ENCODE results near the gene SLIT1.

Gene SLIT1

DNA sequence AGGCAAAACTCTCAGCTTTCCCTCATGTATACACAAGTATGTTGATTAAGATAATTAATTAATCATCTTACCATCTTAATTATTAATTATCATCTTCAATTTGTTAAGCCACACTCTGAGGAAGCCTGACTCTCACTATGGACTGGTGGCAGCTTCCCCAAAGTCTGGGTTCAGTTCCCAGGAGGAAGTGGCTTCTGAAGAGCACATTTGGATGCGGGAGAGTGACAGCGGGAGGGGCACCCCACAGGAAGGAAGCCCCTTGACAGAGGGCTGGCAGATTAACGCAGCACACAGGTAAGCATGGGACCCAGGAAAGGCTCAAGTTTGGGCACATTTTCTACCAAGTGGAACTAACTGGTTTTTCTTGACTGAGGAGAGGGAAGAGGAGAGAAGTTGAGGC is 13.4 kb upstream of the SLIT1 start:
- no peak for DNase-seq

DNA sequence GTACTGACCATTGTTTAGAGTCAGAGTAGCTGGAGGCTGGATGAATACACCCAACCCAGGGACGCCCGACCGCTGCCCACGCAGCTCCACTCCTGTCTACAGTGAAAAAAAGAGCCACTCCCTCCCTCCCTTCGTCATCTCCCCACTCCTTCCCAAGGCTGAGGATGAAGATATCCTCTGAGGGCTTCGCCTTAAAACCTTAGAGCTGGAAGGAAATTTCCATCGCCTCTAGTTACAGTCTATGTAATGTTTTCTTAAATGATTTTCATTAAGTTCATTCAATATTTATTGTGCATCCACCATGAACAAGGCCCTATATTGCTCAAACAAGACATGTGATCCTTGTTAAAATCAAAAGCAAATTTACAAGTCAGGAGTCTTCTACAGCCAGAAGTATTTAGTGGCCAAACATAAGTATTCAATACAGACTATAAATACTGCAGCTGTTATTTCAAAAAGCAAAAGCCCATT is 11.3 kb upstream of the SLIT1 start:
- DNase-seq = no peak

DNA sequence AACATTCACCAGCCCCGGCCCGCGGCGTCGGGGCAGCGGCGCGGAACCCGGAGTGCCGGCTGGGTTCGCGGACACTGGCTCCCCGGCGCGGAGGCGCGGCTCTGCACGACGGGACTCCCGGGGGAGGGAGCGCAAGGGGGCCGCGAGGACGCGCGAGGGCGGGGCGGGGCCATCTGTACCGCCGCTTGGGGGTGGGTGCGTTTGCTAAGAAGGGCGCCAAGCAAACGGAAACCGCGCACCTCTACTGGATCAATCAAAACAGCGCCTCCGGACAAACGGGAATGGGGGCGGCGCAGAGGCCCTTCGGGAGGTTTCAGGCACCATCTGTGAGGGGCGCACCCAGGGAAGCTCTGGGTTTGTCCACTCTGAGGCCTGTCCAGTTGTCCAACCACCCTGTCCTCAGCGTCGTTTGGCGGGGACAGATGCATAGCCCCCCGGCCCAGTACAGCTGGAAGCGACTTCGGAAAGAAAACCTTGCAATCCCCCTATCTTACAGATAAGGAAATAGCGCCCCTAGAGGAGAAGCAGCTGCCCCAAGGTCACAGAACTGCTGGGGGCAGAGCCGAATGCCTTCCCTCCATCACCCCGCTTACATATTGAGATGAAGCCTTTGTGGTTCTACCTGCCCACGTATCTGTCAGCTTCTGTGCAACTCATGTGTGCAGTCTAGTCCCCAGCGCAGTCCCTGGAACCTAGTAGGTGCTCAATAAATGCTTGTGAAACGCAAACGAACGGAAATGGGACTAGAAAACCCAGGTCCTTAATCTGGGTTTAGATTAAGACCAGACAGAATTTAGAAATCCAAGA is 10.7 kb upstream of the SLIT1 start:
- DNase-seq = peak; percentile 95

DNA sequence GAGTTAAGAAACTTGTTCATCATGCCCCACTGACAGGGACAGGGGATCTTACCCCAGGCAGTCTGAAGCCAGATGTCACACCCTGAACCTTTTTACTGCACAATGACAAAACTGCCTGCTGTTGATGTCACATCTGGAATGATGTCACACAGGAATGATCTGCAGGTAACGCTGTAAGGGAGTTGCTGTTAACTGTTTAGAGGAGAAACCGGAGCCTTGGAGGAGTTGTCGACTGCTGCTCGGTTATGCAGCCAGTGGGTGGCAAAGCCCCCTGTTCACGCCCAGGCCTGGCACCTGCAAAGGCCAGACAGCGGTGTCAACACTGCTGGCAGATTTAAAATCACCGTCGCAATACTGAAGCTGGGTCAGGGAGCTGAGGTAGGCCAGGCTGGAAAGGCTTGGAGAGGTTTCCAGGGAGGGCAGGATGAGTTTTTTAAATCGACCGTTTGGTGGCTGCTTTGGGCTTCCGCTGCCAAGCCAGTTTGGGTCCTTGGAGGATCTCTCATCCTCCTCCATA is 10.0 kb upstream of the SLIT1 start:
- DNase-seq = peak; percentile 59

DNA sequence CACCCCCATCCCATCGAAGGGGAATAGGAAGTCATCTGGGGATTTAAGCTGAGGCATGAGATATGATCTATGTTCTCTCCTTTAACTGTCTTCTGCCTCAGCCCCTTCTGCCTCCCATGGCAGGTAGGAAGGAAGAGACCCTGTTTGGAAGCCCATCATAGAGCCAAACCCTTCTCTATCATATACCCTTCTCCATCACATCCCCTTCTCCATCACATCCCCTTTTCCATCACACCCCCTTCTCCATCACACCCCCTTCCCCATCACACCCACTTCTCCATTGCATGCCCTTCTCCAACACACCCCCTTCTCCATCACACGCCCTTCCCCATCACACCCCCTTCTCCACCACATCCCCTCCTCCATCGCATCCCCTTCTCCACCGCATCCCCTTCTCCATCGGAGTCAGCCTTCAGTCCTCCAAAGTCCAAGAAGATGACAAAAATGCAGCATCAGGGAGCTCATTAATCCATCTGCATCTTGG is 7.2 kb upstream of the SLIT1 start:
- DNase-seq = no peak

DNA sequence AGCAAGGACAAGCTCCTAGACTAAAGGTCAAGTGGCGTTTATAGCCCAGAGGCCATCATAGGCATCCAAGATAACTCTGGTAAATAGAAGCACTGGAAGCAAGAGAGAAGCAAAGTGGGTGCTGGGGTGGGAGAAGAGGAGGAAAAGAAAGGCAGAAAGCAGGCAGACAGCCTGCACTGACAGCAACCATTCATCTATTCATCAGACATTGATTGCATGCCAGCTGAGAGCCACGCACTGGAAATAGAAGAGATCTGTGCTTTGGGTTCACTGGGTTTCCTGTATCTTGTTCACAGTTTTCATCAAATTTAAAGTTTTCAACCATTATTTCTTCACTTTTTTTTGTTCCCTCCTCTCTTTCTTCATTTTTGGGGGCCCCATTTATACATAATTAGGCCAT is 4.7 kb upstream of the SLIT1 start:
- no peak for DNase-seq

DNA sequence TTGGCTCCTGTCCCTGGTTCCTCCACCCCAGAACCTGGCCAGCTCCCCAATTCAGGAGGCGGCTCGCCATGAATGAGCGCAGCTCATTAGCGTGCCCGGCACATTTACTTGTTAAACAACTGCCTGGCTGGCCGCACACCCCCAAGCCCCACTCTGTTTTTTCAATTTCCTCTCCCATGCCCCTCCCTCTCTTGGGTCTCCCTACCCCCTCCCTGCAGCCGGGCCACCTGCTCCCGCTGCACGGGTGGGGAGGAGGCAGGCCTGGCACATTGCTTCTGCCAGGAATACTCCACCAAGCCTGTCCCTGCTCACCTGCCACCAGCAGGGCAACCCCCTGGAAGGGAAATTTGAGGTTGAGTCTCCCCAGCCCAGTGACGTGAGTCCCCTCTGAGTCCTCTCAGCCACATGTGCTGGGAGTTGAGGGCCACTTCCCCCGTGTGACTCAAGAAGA is 2.5 kb upstream of the SLIT1 start:
- DNase-seq = peak; percentile 57

DNA sequence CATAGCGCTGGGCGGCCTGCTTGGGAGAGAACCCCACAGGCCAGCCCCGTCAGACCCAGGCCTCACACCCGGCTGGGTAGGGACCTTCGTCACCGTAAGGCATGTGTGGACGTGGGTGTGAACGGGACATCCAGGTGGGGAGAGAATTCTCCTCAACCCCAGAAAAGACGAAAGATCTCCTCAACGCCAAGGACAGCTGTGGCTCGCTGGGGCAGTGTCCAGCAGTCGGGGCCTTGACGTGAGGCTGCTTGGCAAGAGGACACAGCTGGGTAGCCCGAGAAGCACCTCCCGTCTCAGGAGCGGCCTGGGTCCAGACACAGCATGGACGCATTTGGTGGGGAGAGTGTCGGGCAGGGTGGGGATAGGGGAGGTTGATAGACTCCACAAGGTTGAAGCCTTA is 1.2 kb upstream of the SLIT1 start:
- no peak for DNase-seq

DNA sequence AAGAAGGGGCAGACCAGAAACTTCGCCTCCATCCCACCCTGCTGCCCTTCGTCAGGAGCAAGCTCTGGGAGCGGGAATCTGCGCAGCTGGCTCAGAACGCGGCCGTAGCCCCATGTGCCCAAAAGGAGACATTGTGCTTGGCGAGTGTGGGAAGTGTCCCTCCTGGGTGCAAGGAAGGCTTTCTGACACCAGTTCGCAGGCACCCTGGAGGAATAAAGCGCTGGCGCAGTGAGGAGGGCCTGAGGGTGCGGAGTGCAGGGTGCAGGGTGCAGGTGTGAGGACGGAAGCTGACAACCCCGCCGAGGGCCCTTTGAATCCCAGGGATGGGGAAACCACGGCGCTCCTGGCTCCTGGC is 811 bp downstream of the SLIT1 start:
- DNase-seq = peak; percentile 26

DNA sequence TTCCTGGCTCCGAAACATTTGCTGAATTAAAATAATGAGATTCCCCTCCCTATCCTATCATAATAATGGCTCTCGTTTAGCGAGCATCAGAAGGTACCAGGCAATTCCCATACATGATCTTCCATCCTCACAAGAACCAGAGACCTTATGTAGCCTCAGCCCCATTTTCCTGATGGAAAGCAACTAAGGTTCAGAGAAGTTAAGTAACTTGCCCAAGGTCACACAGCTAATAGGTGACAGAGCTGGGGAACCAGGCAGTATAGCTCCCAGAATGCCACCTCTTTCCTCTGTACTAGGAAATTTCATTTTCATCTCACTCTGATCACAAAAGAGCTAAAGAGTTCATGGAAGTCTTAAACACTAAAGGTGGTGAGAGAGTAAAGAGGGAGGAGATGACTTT is 2.4 kb downstream of the SLIT1 start:
- DNase-seq = no peak

DNA sequence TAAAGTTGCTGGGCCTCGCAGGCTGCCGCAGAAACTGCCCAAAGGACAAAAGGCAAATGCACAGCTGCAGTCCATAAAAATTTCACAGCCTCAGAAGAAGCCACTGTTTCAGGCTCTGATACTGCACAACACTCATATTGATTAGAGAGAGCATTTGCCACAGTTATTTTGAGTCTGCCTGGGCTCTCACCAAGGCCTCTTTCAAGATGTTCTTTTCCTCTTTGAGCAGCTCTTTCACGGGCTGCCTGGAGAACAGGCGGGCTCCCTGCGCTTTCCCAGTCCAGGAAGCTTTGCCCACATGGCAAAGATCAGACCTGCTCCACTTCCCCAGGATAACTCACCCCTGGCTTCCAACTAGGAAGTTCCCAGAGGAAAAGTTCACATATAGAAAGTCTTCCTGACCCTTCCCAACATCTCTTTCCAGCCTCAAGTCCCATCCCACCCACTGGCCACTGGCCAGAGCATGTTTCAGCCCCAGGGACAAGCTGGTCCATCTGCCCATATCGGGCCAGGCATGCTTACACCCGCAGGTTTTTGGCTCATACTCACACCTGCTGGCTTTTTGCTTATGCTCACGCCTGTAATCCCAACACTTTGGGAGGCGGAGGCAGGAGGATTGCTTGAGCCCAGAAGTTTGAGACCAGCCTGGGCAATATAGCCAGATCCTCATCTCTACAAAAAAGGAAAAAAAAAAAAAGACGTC is 3.3 kb downstream of the SLIT1 start:
- DNase-seq = peak; percentile 20

DNA sequence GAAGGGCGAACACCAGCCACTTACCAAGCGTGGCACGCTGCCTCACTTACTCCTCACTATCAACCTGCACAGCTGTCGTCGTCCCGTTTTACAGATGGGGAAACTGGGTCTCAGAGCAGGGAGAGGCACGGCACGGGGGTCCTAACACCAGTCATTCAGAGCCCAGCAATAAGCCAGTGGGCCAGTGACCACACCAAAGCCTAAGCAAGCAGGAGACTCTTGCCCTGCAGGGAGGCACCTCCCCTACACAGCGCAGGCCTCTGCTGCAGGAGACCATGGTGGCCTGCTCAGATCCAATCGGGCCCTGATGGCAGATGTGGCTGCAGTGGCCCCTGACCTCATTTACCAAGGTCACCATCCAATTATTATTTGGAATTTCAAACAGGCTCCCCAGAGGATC is 4.8 kb downstream of the SLIT1 start:
- DNase-seq = peak; percentile 41

DNA sequence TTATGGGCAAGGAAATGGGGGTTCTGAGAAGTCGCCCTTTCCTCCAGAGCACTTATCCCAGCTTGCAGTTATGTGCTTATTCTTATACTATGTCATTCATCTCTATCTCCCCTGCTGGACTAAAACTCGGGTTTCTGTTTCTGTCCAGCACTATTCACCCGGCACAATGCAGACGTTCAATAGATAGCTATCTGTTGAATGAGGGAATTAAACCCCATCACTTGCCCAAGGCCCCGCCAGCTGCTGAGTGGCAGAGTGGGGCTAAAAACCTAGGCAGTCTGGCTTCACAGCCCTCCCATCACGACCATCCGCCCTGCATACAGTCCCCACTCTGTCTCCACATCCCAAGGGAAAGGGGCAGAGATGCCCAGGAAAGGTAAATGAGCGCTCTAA is 5.4 kb downstream of the SLIT1 start:
- peak; percentile 69 for DNase-seq

DNA sequence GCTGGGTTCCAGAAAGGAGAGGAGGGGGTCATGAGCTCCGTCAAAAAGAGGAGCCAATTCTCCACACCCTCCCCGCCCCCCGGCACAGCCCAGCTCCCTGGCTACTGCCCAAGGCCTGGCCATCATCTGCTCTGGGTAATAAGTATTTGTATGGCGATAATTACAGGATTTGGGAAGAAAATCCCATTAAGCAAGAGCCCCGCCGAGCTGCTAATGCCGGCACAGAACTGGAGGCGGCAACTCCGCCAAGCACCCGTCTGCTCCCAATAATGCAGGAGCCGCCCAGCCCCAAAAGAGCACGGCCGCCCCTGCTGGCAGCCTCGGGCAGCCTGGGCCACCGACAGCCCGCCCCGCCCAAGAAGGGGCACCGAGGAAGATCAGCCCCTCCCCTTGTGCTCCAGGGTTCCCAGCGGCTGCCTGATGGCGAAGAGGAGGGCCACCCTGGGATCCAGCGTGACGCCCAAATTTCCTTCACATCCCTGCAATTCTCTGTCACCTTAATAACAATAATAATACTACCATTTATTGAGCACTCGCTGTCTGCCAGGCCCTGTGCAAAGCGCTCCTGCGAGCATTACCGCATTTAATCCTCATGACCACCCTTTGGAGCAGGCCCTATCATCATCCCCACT is 5.9 kb downstream of the SLIT1 start:
- peak; percentile 97 for DNase-seq

DNA sequence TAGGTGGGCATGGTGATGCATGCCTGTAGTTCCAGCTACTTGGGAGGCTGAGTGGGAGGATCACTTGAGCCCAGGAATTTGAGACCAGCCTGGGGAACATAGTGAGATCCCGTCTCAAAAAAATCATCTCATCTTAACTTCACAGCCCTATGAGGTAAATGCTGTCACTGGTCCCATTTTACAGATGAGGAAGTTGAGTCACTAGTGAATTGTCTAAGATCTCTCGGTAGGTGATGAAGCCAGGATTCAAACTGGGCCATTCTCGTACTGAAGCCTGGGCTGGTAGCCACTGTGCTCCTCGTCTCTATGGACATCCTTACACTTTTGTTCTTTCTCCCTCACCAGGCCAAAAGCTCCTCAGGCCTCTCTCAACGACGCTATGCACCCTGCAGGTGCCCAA is 6.4 kb downstream of the SLIT1 start:
- DNase-seq = no peak

DNA sequence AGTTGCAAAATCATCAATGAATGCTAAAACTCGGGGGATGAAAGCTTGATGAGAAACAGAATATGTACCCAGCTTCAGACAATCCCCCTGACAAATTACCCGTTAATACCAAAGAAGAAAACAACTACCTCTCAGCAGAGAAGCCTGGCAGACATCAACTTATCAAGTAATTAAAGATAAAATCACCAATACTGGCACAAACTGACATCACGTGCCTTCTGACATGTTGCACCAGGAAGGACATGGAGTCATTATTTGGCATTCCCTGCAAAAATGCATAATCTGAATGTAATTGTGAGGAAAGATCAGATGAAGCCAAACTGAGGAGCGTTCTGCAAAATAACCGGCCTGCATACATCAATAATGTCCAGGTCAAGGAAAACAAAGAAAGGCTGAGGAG is 7.7 kb downstream of the SLIT1 start:
- no peak for DNase-seq

DNA sequence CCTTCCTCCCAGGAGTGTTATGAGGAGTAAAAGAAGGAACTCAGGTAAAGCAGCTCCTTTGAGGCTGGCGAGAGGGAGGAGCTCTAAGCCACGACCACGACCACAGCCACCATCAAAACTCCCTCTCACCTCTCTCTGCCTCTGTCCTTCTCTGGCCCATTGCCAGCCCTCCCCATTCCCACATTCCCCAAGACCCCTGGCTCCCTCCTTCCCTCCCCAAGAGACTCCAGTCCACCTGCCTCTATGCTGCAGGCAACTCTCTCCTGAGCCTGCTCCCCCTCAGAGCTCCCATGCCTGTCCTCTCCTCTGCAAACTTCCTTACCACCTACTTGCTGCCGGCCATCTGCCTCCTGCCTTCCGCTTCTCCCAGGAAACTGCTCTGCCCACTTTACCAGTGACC is 9.5 kb downstream of the SLIT1 start:
- peak; percentile 23 for DNase-seq

DNA sequence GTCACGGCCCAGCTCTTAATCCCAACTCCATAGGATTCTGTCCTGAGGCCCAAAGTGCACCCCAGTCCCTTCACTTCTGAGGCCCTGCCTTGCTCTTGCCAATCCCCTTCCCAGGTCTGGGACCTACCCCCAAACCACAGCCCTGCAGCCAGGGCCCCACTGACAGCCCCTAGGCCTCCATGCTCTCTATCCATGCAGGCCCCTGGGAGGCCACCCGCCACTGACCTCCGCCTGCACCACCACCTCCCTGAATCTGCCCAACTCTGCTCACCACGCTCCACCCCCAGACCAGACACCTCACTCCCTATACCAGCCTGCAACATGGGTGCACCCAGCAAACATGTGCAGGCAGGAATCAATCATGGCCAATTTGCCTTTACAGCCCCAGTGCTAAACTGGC is 10.2 kb downstream of the SLIT1 start:
- DNase-seq = no peak

DNA sequence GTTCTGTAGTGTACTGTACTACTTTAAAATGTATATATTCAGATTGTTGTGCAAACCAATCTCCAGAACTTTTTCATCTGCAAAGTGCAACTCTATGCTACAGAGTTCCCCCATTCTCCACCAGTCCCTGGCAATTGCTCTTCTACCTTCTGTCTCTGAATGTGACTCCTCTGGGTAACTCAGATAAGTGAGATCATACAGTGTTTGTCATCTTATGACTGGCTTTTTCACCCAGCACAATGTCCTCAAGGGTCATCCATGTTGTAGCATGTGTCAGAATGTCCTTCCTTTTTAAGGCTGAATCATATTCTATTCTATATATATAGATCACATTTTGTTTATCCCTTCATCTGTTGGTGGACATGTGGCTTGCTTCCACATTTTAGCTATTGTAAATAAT is 10.8 kb downstream of the SLIT1 start:
- DNase-seq = no peak

DNA sequence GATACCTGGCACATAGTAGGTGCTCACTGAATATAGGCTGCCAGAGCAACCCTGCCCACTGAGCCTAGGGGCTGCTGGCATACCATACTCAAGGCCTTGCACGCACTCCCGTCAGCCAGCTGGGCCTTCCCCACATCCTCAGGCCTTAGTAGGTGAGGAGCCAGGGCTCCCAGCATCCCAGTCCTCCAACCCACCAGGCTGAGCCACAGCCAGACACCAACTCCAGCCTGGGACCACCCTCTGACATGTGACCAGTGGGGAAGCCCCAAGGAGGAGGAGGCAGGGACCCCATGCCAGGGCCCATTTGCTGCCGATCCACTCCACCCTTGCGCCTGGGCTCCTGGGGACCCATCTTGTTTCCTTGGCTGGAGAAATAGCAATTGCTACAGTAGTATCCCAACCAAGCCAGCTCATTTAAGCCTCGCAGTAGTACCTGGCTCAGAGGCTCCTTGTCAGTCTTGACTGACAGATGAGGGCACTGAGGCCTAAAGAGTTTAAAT is 11.4 kb downstream of the SLIT1 start:
- DNase-seq = peak; percentile 5

DNA sequence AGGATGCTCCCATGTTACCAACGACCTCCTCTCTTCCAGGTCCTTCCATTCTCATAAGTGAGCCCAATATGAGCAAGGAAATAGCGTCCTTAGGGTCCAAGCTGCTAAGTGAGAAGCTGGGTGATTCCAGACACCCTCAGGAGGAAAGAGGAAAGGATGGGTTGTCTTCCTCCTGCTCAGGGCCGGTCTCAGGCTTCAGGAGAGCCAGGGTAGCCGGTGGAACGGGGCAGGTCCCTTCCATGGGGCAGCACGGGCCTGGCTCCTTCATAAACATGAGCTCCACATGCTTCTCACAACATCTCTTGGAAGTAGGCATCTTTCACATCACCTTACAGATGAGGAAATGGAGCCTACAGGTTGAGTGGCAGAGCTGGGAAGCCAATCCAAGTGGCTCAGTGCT is 12.7 kb downstream of the SLIT1 start:
- DNase-seq = peak; percentile 16

DNA sequence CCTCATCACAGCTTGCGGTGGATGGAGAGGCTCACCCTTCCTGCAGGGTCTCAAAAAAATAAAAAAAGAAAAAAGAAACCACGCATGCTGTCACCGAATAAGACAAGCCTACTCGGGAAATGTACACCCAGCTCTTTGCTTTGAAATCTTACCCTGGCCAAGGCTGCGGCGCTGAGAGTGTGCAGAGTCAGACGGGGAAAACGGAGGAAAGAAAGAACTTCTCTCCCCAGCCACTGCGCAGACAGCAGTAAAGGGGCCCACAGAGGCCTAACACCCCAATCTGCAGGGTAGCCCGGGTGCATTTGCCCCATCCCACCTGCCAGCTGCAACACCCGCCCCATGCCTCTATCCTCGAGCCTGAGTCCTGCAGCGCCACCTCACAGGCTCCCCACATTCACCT is 14.8 kb downstream of the SLIT1 start:
- no peak for DNase-seq

DNA sequence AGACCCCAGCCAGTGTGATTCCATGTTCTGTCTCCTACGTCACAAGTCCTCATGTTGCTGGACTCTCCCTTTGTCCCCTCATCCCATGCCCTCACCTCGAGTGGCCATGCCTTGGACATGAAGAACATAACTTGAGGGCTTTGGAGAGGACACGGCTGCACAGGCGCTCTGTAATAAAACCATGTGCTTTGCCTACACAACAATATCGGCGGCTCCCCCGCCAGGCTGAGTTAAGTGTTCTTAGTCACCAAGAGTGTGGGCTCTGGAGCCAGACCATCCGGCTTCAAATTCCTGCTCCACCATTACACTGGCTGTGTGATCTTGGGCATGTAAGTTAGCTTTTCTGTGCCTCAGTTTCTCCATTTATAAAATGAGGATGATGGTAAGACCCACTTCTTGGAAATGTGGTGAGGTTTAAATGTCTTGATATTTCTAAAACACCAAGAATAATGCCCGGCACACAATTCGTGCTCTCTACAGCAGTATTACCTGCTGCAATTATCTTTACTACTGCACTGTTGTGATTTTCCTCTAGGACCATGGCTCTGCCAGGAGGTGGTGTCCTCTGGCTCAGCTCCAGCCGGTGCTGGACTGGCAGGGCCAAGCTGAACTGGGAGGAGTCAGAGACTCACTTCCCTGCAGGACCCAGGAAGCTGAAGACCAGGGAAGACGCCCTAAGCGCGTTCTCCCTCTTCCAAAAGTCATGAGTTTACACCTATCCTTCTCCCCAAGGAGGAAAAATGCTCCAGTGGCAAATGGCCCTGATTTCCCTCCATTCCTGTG is 15.7 kb downstream of the SLIT1 start:
- DNase-seq = peak; percentile 33

Data from NCI-H82 (cell line).